Ammon's horn (tissue), 1 donor: ENCODE measurements around the gene PSMD3.
"Not testable (repeated sequence)": the region's sequence is repeated elsewhere in the genome, so short reads cannot be mapped to it uniquely, and the experiment has no call there.

ENCODE experiments used
- DNase-seq: peaks from one replicate; pipeline ENCODE4 v3.0.0-alpha.2; 2016; ENCODE audit warnings: low spot score

Gene PSMD3

DNA sequence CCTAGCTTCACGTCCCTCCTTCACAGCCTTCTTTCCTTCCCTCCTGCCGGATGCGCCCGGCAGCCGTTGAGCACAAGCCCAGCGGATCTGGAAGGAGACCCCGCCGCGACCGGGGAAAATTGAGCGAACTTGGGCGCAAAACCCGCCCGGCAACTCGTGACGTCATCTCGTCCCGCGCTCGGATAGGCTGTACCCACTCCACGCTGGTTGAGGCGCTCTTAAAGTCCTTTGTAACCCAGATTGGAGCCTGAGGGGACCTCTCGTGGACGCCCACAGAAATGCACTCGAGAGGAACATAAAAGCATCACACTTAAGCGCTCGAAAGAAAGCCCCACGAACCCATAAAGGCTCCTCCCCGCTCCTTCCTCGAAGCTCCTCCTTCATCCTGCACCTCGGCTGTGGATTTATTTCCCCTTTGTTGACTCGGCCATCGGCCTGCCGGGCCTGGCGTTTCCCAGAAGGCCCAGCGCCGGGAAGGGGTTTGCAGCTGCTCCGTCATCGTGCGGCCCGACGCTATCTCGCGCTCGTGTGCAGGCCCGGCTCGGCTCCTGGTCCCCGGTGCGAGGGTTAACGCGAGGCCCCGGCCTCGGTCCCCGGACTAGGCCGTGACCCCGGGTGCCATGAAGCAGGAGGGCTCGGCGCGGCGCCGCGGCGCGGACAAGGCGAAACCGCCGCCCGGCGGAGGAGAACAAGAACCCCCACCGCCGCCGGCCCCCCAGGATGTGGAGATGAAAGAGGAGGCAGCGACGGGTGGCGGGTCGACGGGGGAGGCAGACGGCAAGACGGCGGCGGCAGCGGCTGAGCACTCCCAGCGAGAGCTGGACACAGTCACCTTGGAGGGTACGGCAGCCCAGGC is at the start of gene PSMD3:
PSMD3 (plus strand) TSS at position 457 of the 856 bp plus-strand sequence; CDS start at position 621, 164 bp downstream.
- DNase-seq = peak; percentile 100

- no peak for DNase-seq
Observed at GRCh38 chr17:39933912-39934311, 46.7 kb upstream of the PSMD3 start.

DNA sequence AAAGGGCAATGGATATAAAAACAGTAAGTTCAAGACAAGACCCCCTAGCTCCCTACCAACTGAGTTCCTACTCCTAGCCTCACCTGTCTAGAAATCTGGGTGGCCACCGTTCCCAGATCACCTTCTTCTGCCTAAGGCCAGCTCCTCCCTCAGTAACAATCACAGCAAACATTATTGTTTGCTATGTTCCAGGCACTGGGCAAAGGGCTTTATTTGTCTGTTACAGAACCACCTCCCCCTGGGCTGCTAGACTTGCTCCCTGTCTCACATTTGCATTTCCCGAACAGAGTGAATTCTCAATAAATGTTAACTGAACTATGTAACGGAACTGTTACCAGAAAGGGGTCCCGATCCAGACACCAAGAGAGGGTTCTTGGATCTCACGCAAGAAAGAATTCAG is 46.3 kb upstream of the PSMD3 start:
- DNase-seq = no peak

DNA sequence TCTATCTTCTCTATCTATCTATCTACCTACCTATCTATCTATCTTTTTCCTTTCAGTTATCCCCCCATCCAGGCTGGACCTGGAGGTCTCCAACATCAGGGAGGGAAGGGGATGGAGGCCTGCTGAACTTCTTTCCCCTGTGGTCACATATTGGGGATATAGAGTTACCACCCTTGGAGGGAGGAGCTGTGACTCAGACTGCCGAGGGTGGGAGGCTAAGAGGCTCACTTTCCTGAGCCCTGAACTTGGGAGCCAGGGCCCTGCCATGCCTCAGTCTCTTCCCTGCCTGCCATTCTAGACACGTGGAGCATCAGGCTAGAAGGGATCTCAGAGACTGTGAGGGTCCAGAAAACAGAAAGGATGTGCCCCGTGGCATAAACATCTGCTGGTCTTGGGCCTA is 44.7 kb upstream of the PSMD3 start:
- DNase-seq = no peak

GRCh38 chr17:39937447-39937846 is 43.2 kb upstream of the PSMD3 start:
- DNase-seq = no peak

- no peak for DNase-seq
Observed at GRCh38 chr17:39938140-39938869, 42.3 kb upstream of the PSMD3 start.

DNA sequence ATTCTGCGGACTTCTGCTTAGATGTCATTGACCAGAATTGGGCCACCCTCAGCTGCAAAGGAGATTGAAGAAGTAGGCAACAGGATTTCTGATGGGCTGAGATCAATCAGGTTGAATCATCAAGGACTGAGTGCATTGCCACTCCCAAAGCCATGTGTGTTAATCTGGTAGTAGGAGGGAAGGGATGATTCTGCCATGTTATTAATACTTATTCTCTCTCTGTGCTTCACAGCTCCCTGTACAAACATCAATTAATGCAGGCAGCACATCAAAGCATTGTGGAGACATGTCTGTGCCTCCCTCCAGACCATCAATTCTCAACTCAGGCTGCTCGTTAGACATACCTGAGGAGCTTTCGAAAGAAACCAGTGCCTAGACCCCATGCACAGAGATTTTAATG is 41.5 kb upstream of the PSMD3 start:
- DNase-seq = no peak

- no peak for DNase-seq
Observed at GRCh38 chr17:39939588-39940419, 40.8 kb upstream of the PSMD3 start.

DNA sequence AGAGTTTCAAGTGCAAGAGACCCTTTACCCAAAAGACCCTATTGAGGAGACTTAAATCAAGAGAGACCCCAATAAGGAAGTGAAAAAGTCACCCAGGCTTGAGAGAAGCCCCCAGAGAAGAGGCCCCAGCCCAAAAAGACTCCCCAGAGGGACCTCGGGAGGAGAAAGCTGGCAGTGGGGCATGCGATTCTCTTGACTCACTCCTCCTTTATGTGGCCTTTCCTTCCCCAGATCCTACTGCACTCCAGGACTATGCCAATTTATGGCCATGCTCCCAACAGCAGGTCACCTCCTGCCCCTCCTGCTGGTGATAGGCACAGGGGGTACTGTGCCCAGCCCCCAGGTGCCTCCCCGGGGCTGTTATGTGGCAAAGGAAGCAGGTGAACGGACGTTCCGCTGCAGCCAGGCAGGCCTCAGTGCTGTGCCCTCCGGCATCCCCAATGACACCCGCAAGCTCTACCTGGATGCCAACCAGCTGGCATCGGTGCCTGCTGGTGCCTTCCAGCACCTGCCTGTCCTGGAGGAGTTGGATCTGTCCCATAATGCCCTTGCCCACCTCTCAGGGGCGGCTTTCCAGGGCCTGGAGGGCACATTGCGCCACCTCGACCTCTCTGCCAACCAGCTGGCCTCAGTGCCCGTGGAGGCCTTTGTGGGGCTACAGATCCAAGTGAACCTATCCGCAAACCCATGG is 36.8 kb upstream of the PSMD3 start:
- DNase-seq = no peak

GRCh38 chr17:39944393-39944711 is 36.3 kb upstream of the PSMD3 start:
- DNase-seq = no peak

GRCh38 chr17:39946551-39947330 is 33.9 kb upstream of the PSMD3 start:
- no peak for DNase-seq

DNA sequence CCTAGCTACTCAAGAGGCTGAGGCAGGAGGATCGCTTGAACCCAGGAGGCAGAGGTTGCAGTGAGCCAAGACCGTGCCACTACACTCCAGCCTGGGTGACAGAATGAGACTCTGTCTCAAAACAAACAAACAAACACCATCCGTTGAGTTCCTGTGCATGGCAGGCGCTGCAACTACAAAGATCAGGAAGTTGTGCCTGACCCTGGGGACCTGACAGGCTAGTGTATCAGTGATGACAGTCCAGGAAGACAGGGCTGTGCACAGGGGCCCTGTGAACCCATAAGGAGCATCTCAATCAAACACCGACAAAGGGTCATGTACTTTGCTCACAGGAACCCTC is 32.1 kb upstream of the PSMD3 start:
- DNase-seq = not testable (repeated sequence)

GRCh38 chr17:39949028-39949427 is 31.6 kb upstream of the PSMD3 start:
- no peak for DNase-seq

DNA sequence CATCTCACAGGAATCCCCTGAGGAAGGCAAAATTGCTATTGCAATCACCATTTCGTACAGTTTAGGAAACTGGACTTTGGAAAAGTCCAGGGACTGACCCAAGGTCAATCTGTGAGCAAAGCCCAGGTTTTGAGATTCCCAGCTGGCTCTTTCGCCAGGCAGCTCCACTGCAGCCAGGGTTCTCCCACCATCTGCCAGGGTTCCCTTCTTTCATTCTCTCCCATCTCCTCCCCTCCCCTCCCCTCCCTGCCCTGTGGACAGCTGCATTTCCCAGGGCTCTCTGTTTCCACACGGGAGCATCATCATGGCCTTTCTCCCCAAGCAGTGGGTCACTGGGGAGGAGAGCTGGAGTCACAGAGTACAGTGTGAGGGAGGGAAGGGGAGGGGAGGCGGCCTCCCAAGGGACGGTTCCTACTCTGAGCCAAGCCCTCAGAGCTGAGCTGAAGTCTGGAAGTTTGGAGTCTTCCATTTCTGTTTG is 29.7 kb upstream of the PSMD3 start:
- no peak for DNase-seq

GRCh38 chr17:39951924-39952679 is 28.5 kb upstream of the PSMD3 start:
- DNase-seq = no peak

DNA sequence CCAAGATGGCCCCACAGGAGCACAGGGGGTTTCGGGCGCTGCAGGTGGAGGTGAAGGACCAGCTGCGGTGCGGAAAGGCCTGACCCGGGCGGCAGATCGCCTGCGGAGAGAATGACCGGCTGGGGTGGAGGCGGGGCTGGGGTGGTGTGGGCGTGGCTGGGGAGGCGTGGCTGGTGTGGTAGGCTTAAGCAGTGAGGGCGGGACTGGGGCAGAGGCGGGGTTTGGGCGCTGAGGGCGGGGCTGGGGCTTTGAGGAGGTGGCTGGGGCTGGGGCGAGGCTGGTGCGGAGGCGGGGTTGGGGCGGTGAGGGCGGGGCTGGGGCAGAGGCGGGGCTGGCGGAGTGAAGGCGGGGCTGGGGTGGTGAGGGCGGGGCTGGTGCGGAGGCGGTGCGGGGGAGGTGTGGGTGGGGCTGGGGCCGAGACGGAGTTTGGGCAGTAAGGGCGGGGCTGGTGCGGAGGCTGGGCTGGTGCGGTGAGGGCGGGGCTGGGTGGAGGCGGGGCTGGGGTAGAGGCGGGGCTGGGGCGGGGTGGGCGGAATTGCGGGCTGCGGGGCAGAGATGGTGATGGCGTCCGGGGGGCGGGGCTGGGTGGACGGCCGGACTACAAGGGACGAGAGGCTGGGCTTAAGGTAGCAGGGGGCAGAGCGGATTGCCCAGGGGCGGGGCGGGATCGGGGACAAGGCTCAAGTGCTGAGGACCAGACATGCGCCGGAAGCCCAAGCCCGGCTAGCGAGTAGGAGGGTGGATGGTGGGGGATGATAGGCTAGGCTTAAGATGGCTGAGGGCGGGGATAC is 27.7 kb upstream of the PSMD3 start:
- DNase-seq = peak; percentile 97

GRCh38 chr17:39953471-39953888 is 27.1 kb upstream of the PSMD3 start:
- no peak for DNase-seq

DNA sequence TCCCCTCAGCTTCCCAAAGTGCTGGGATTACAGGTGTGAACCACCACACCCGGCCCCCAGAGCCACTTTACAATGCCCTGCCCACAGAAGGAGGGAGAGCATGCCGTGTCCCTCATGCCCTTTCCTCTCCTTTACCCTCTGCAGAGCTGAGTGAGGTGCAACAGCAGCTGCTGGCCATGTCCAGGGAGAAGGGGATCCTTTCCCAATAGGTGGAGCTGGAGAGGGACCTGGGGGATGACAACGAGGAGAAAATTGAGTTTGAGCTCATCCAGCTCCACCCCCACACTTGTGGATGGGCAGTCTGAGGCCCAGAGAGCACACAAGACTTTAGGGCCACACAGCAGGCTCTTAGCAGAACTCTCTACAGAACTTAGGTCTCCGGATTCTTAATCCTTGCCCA is 25.7 kb upstream of the PSMD3 start:
- no peak for DNase-seq

DNA sequence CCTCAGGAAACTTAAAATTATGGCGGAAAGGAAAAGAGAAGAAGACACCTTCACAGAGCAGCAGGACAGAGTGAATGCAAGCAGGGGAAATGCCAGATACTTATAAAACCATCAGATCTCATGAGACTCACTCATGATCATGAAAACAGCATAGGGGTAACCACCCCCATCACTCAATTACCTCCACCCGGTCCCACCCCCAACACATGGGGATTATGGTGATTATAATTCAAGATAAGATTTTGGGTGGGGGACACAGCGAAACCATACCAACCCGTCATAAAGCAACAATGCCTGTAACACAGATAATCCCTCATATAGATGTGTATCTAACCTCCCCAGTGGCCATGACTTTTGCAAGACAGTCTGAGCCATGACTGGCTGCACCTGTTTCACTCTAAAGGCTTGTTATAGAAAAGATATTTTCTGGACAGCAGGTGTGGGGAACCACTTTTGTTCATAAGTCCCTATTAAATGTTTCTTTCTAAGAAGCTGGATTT is 24.8 kb upstream of the PSMD3 start:
- DNase-seq = no peak
